Testis (tissue), 2 donors: ENCODE results near the gene RNF220.

Source experiments
- POLR2A ChIP-seq: fragments of 450-650 bp; IDR thresholded peaks from one replicate; pipeline ENCODE4 v1.6.1; 2017; ENCODE audit warnings: antibody characterized with exemption, mild to moderate bottlenecking, moderate library complexity
- TF ChIP-seq, protein P1 (sequence below), 3 experiments: fragments of 450-650 bp in 2 of 3; fragments of 200-600 bp in 1 of 3; sonication (generic) in 1 of 3; IDR thresholded peaks; one replicate each; pipeline ENCODE4 v1.5.1; 2016 to 2019; ENCODE audit warnings: antibody characterized with exemption in 3 of 3, mild to moderate bottlenecking in 2 of 3, moderate library complexity in 1 of 3

DNA sequence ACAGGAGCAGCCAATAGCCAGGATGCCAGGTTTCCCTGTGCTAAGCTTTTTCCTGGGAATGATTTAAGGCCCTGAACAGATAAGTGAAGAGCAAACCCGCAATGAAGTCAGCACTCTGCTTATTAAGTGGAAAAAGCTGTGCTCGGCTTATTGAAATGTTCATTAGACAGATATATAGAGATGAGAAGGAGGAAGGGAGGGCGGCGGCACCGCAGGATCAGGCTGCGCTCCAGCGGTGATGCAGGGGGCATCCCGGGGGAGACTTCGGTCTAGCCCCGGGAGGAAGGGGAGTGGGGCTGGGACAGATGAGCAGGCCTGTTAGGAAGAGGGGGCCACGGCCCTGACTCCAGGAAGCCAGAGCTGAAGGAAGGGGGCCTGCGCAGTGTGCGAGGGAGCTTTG, 154.3 kb downstream of the RNF220 start:
- TF ChIP-seq, protein P1, sequence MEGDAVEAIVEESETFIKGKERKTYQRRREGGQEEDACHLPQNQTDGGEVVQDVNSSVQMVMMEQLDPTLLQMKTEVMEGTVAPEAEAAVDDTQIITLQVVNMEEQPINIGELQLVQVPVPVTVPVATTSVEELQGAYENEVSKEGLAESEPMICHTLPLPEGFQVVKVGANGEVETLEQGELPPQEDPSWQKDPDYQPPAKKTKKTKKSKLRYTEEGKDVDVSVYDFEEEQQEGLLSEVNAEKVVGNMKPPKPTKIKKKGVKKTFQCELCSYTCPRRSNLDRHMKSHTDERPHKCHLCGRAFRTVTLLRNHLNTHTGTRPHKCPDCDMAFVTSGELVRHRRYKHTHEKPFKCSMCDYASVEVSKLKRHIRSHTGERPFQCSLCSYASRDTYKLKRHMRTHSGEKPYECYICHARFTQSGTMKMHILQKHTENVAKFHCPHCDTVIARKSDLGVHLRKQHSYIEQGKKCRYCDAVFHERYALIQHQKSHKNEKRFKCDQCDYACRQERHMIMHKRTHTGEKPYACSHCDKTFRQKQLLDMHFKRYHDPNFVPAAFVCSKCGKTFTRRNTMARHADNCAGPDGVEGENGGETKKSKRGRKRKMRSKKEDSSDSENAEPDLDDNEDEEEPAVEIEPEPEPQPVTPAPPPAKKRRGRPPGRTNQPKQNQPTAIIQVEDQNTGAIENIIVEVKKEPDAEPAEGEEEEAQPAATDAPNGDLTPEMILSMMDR (IDR thresholded peaks at IDR 0.05): no peak
- TF ChIP-seq POLR2A: no peak
